ENCODE measurements around the gene PLA1A. TPM values are rescaled to one million over a fixed set of nuclear protein-coding genes. Genes with fewer than 3 reads are reported as not detected.
A peak's percentile ranks its signal among the peaks of the same experiment; 100 is the strongest.

Gene PLA1A
- total and polyA plus RNA-seq, 4 donors: 1.8 to 10.3 (median 6.6) TPM

DNA sequence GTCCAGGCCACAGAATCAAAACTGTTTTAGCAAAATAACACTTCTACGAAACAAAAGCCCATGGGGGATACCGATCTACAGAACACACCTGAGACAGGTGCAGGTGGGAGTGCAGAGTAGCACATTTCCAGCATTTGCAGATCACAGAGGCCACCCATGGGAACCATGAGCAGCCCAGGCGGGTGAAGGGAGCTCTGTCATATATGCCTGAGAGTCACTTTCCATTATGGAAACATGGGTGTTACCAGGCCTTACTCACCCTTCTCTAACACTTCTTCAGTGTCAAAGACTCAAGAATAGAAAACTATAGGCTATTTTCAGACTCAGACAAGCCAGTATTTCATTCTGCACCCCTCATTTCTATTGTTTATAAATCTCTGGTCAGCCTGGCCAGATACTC, 3.5 kb downstream of the PLA1A start:
- H3K4me1 ChIP-seq (ENCODE audit: control insufficient read depth in 5 of 5, insufficient read depth in 5 of 5, low read length in 5 of 5): peaks cover 2 to 18% (median 4%) of the 10 kb centered on the region in 5 donors
- ATAC-seq (ENCODE audit: insufficient read depth, low FRiP score) (no peak), DNase-seq (no peak)
- no peaks in the 10 kb centered on the region for H3K36me3 ChIP-seq (ENCODE audit: control insufficient read depth in 4 of 4, insufficient read depth in 4 of 4, low read length in 4 of 4)
- no peaks in the 10 kb centered on the region for H3K27me3 ChIP-seq (ENCODE audit: control insufficient read depth in 3 of 3, insufficient read depth in 3 of 3, low read length in 2 of 3)
- H3K27ac ChIP-seq (ENCODE audit: low read depth in 1 of 2, low read length in 1 of 2): peak overlapping the region in 1 of 2 donors; percentile 55
- no peak overlapping the region for H3K9ac ChIP-seq (ENCODE audit: insufficient read depth in 1 of 2, low read length in 2 of 2)
- TF ChIP-seq, protein P1, sequence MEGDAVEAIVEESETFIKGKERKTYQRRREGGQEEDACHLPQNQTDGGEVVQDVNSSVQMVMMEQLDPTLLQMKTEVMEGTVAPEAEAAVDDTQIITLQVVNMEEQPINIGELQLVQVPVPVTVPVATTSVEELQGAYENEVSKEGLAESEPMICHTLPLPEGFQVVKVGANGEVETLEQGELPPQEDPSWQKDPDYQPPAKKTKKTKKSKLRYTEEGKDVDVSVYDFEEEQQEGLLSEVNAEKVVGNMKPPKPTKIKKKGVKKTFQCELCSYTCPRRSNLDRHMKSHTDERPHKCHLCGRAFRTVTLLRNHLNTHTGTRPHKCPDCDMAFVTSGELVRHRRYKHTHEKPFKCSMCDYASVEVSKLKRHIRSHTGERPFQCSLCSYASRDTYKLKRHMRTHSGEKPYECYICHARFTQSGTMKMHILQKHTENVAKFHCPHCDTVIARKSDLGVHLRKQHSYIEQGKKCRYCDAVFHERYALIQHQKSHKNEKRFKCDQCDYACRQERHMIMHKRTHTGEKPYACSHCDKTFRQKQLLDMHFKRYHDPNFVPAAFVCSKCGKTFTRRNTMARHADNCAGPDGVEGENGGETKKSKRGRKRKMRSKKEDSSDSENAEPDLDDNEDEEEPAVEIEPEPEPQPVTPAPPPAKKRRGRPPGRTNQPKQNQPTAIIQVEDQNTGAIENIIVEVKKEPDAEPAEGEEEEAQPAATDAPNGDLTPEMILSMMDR (IDR thresholded peaks at IDR 0.05; ENCODE audit: control extremely low read depth, extremely low read depth): no peak
- H3K4me3 ChIP-seq: no peak overlapping the region
- 83% methylated on average over 3 of the region's 3 CpGs for WGBS, 2 donors
- no peaks in the 10 kb centered on the region for H3K9me3 ChIP-seq (ENCODE audit: control insufficient read depth in 4 of 4, insufficient read depth in 3 of 4, low read length in 3 of 4)

DNA sequence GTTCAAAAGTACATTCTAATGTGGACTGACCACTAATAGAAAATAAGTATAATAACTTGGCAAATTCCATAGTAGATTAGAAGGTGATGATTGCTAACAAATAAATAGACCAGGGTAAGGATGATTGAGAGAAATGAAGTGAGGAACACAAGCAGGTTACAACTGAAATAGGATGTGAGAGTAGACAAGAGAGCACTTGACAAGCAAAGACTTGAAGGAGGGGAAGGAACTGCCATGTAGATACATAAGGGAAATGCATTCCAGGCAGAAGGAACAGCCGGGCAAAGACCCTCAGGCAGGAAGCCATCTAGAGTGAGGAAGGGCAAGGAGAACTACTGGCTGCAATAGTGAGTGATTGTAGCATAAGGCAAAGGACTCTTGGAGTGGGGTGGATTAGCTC, 5.0 kb downstream of the PLA1A start:
- DNase-seq (no peak), ATAC-seq (ENCODE audit: insufficient read depth, low FRiP score) (no peak)
- 36 to 38% methylated on average over 1 of the region's 1 CpG for WGBS, 2 donors
- Histone ChIP-seq H3K9ac (ENCODE audit: insufficient read depth in 1 of 2, low read length in 2 of 2) (no peak overlapping the region), H3K4me1 (ENCODE audit: control insufficient read depth in 5 of 5, insufficient read depth in 5 of 5, low read length in 5 of 5) (peaks cover 0 to 15% (median 3%) of the 10 kb centered on the region in 5 donors), H3K27me3 (ENCODE audit: control insufficient read depth in 3 of 3, insufficient read depth in 3 of 3, low read length in 2 of 3) (no peaks in the 10 kb centered on the region), H3K4me3 (no peak overlapping the region), H3K36me3 (ENCODE audit: control insufficient read depth in 4 of 4, insufficient read depth in 4 of 4, low read length in 4 of 4) (no peaks in the 10 kb centered on the region), H3K27ac (ENCODE audit: low read depth in 1 of 2, low read length in 1 of 2) (no peak overlapping the region), H3K9me3 (ENCODE audit: control insufficient read depth in 4 of 4, insufficient read depth in 3 of 4, low read length in 3 of 4) (peaks cover 0 to 3% (median 0%) of the 10 kb centered on the region in 4 donors)
- TF ChIP-seq, protein P1 (IDR thresholded peaks at IDR 0.05; ENCODE audit: control extremely low read depth, extremely low read depth): no peak

DNA sequence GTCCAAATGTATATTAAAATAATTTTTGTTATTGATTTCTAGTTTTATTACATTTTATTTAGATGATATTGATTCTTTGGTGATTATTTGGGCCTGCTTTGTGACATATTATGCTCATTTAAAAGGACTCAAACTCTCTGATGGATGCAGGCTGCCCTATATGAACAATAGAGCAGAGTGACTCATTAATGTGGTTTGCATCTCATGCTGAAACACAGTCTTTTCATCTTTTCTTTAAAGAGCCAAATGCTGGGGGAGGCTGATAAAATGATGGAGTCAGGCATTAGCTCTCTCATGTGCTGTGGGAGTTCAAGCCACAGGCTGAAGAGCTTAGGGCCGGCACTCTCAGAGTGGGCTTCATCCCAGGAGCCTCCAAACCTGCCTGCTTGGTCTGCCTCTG, 7.2 kb downstream of the PLA1A start:
- no peak overlapping the region for H3K4me3 ChIP-seq
- no peak for ATAC-seq (ENCODE audit: insufficient read depth, low FRiP score)
- no peak overlapping the region for H3K9ac ChIP-seq (ENCODE audit: insufficient read depth in 1 of 2, low read length in 2 of 2)
- H3K4me1 ChIP-seq (ENCODE audit: control insufficient read depth in 5 of 5, insufficient read depth in 5 of 5, low read length in 5 of 5): peaks cover 0 to 11% (median 0%) of the 10 kb centered on the region in 5 donors
- H3K9me3 ChIP-seq (ENCODE audit: control insufficient read depth in 4 of 4, insufficient read depth in 3 of 4, low read length in 3 of 4): peaks cover 0 to 3% (median 0%) of the 10 kb centered on the region in 4 donors
- TF ChIP-seq, protein P1 (IDR thresholded peaks at IDR 0.05; ENCODE audit: control extremely low read depth, extremely low read depth): no peak
- no peak overlapping the region for H3K27ac ChIP-seq (ENCODE audit: low read depth in 1 of 2, low read length in 1 of 2)
- no peaks in the 10 kb centered on the region for H3K36me3 ChIP-seq (ENCODE audit: control insufficient read depth in 4 of 4, insufficient read depth in 4 of 4, low read length in 4 of 4)
- no peak for DNase-seq
- WGBS, 2 donors: 80 to 100% methylated on average over 1 of the region's 1 CpG
- H3K27me3 ChIP-seq (ENCODE audit: control insufficient read depth in 3 of 3, insufficient read depth in 3 of 3, low read length in 2 of 3): no peaks in the 10 kb centered on the region

DNA sequence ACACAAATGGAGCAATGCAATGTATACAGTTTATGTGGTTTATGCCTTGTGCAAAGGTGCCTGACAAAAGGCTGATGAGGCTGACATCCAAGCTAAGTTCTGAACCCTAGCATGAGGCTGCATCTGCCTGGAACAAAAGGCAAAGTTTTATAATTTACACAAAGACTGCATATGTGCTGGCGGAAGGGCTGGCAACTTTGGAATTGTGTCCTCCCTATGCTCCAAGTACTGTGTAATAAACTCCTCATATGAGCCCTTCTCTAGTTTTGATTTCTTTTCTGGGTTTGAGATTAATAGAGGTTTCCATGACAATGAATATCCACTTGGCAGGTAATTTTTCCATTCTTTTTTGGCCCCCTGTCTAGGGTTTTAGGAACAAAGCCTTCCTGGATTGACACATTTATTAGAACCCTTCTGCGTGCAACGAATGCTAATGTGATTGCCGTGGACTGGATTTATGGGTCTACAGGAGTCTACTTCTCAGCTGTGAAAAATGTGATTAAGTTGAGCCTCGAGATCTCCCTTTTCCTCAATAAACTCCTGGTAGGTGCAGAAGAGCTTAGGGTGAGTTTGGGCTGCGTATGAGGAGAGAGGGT, 10.8 kb downstream of the PLA1A start:
- Histone ChIP-seq H3K36me3 (ENCODE audit: control insufficient read depth in 4 of 4, insufficient read depth in 4 of 4, low read length in 4 of 4) (no peaks in the 10 kb centered on the region), H3K9ac (ENCODE audit: insufficient read depth in 1 of 2, low read length in 2 of 2) (no peak overlapping the region), H3K9me3 (ENCODE audit: control insufficient read depth in 4 of 4, insufficient read depth in 3 of 4, low read length in 3 of 4) (peaks cover 0 to 3% (median 0%) of the 10 kb centered on the region in 4 donors), H3K4me1 (ENCODE audit: control insufficient read depth in 5 of 5, insufficient read depth in 5 of 5, low read length in 5 of 5) (peaks cover 0 to 3% (median 0%) of the 10 kb centered on the region in 5 donors), H3K27ac (ENCODE audit: low read depth in 1 of 2, low read length in 1 of 2) (no peak overlapping the region), H3K27me3 (ENCODE audit: control insufficient read depth in 3 of 3, insufficient read depth in 3 of 3, low read length in 2 of 3) (no peaks in the 10 kb centered on the region), H3K4me3 (no peak overlapping the region)
- TF ChIP-seq, protein P1 (IDR thresholded peaks at IDR 0.05; ENCODE audit: control extremely low read depth, extremely low read depth): no peak
- ATAC-seq (ENCODE audit: insufficient read depth, low FRiP score) (no peak), DNase-seq (no peak)
- WGBS, 2 donors: 84 to 92% methylated on average over 6 of the region's 6 CpGs
